ENCODE results near the gene CDC25A. TPM values are rescaled to one million over a fixed set of nuclear protein-coding genes. Genes with fewer than 3 reads are reported as not detected.

CDC25A gene
- total and polyA plus RNA-seq, 2 of the 8 experiments (the other 6 are each of a cell fraction or from before 2014, with no cell fraction given) = 20.7 to 62.1 TPM

GRCh38 chr3:48209445-48209844 lies 21.2 kb upstream of the CDC25A start (continued):
- no peak for TF ChIP-seq YY1 (IDR thresholded peaks at IDR 0.05; ENCODE audit: low read depth, low read length)
- no peak for TF ChIP-seq BCL11A (IDR thresholded peaks at IDR 0.05; ENCODE audit: low read depth in 2 of 2, low read length in 2 of 2)

All from H1 (cell line).